Activated T-helper 2 cell treated with anti-CD3 and anti-CD28 coated beads, Interferon-gamma antibody, Interleukin-2, Interleukin-4, amounts not matched to agents 10 μg/mL and 5 μg/mL and 100 μg/mL, durations not matched to agents 14 hours and 24 hours and 36 hours (primary cell): ENCODE results near the gene PRRT1. TPM values are rescaled to one million over a fixed set of nuclear protein-coding genes. Genes with fewer than 3 reads are reported as not detected.
"Not testable (repeated sequence)": the region's sequence is repeated elsewhere in the genome, so short reads cannot be mapped to it uniquely, and the experiment has no call there.

Source experiments
- DNase-seq: peaks from one replicate; pipeline ENCODE4 v3.0.0; 2021; ENCODE audit warnings: low spot score
- H3K27ac Mint-ChIP-seq: one replicate; pipeline ENCODE4 v1.8.0; 2021; ENCODE audit warnings: mixed read lengths
- H3K27me3 Mint-ChIP-seq: one replicate; pipeline ENCODE4 v1.8.0; 2021; ENCODE audit warnings: low read depth, mixed read lengths
- H3K36me3 Mint-ChIP-seq: one replicate; pipeline ENCODE4 v1.8.0; 2021; ENCODE audit warnings: low read depth, mixed read lengths
- H3K4me1 Mint-ChIP-seq: one replicate; pipeline ENCODE4 v1.8.0; 2021; ENCODE audit warnings: low read depth, mixed read lengths
- H3K4me3 Mint-ChIP-seq: one replicate; pipeline ENCODE4 v1.8.0; 2021; ENCODE audit warnings: low read depth, mild to moderate bottlenecking, moderate library complexity, mixed read lengths
- H3K9me3 Mint-ChIP-seq: one replicate; pipeline ENCODE4 v1.8.0; 2021; ENCODE audit warnings: mixed read lengths
- intact Hi-C: fragments of 100-400 bp; cut with micrococcal nuclease; formaldehyde crosslinking; loops from one replicate; pipeline ENCODE4 v1.15.1; 2023
- total RNA-seq: library from RNA; stranded (reverse); gene quantifications from 2 replicates; pipeline ENCODE4 v1.2.3, GENCODE V29; 2022

The PRRT1 gene
- 0.27 TPM in 1 of 2 replicates, not detected in the other for total RNA-seq

DNA sequence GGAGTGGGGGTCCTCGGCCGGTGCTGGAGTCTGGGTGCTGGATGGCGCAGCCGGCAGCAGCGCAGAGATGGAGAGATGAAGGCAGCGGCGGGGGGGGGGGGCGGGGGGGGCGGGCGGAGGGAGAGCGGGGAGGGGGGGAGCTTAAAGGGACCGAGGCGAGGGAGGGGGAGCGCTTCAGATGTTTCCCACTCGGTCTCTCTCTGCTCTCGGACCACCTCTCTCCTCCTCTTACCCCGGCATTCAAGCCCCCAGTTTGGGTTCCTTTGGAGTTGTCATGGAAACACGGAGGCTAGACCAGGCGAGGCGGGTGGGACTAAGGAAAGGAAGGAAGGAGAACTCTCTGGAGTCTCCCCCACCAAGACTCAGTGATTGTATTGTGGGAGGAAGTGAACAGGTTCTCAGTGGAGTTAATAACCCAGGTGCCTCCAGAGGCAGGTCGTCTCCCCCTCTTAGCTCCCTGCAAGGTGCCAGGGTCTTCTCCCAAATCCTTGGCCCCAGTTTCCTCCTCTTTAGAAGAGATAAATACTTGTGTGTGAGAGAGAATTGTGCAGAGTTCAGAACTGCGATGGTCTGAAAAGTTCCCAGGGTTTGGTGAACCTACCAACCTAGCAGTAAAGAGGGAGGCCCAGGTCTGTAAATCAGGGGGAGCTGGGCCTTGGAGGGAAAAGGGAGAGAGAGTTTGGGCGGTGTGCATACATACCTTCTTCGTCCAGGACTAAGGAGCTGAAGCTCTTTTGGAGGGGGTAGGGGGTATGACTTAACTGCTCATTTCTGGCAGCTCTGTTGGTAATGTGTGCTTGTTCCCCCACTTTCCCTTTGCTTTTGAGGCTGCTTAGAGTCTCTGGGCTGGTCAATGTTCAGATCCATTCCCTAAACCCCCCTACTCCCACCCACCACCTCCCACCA, at the start of gene PRRT1:
PRRT1 (minus strand) TSS at position 77 of the 906 bp plus-strand sequence. CDS start 112 bp downstream, outside the sequence.
- H3K36me3 Mint-ChIP-seq, result no peaks in the 10 kb centered on the region
- peaks cover 44% of the 10 kb centered on the region for H3K27me3 Mint-ChIP-seq
- no peaks in the 10 kb centered on the region for H3K9me3 Mint-ChIP-seq
- peaks cover 26% of the 10 kb centered on the region for H3K4me1 Mint-ChIP-seq
- peak within 1 kb of the TSS; percentile 28 for H3K4me3 Mint-ChIP-seq
- H3K27ac Mint-ChIP-seq, result no peak within 1 kb of the TSS
- intact Hi-C loops, result loop anchor here (5.0 kb wide), 1 partner anchor 35 kb away; no protein-coding TSS in a partner anchor
- no peak for DNase-seq

DNA sequence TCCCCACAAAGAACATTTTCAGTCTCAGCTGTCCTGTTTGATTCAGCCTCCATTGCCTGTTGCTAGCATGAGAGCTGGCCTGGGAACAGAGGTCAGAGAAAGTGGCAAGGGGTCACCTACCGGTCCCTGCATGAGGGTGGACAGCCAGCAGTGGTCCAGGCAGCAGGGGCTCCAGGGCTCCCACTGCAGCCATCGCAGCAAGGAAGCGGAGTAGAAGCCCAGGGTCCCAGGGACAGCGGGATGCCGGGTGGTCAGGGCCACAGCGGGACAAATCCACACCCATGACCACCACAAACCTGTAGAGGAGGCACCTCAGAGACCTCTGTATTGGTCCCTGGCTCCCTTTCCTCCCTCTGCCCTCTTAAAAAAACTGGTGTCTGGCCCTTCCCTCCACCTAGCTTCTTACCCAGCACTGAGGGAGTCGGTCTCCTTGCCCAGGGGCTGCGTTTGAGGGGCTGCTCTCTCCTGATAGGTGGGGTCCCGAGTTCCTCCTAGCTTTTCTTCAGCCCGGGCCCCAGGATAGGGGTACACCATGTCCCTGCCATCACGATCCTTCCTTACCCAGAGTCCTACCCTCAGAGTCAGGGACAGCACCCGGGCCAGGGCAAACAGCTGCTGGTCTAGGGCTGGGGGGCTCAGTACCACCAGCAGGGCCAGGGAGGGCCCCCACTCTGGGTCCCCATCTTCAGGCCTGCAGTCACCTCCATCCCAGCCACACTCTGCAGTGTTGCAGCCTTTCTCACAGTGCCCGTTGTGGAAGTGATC, 49.2 kb upstream of the PRRT1 start:
- H3K4me1 Mint-ChIP-seq, result peaks cover 5% of the 10 kb centered on the region
- H3K9me3 Mint-ChIP-seq, result no peaks in the 10 kb centered on the region
- intact Hi-C loops, result no loop called here
- H3K36me3 Mint-ChIP-seq, result no peaks in the 10 kb centered on the region
- no peak overlapping the region for H3K27ac Mint-ChIP-seq
- H3K27me3 Mint-ChIP-seq, result peaks cover 10% of the 10 kb centered on the region
- H3K4me3 Mint-ChIP-seq, result no peak overlapping the region
- DNase-seq, result no peak

DNA sequence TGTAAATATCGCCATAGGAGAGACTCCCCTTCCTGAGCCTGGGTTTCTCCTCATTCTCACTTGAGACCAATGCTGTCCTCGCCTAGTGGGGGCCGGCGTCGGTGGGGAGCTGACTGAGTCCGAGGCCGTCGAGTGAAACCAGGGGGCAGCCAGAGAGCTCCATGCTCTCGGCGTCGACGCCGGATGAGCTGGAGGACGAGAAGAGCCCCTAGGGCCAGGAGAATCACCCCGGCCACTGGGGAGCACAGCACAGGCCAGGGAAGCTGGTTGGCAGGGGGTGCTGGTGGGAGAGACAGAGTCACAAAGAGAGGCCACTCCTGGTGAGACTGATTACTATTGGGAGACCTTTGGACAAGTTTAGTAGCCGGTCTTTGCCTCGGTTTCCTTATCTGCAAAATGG, 47.1 kb upstream of the PRRT1 start:
- H3K27me3 Mint-ChIP-seq, result no peaks in the 10 kb centered on the region
- H3K27ac Mint-ChIP-seq, result no peak overlapping the region
- no peak overlapping the region for H3K4me3 Mint-ChIP-seq
- no peaks in the 10 kb centered on the region for H3K9me3 Mint-ChIP-seq
- no peak for DNase-seq
- H3K4me1 Mint-ChIP-seq, result peaks cover 18% of the 10 kb centered on the region
- no peaks in the 10 kb centered on the region for H3K36me3 Mint-ChIP-seq
- intact Hi-C loops, result loop anchor here (5.0 to 10.0 kb wide), 2 partner anchors 636 to 1498 kb away; partner anchors contain the start of gene TAP2

- intact Hi-C loops, result loop anchor here (5.0 to 10.0 kb wide), 2 partner anchors 636 to 1499 kb away; partner anchors contain the start of gene TAP2
- H3K36me3 Mint-ChIP-seq, result no peaks in the 10 kb centered on the region
- no peak for DNase-seq
Observed at GRCh38 chr6:32198345-32198696, 46.6 kb upstream of the PRRT1 start.

GRCh38 chr6:32196682-32197616, 45.2 kb upstream of the PRRT1 start:
- Mint-ChIP-seq H3K36me3 (peaks cover 2% of the 10 kb centered on the region), H3K27ac (peak overlapping the region; percentile 99), H3K4me3 (peak overlapping the region; percentile 98), H3K4me1 (peaks cover 25% of the 10 kb centered on the region), H3K27me3 (no peaks in the 10 kb centered on the region), H3K9me3 (no peaks in the 10 kb centered on the region)
- intact Hi-C loops, result loop anchor here (5.0 to 10.0 kb wide), 2 partner anchors 638 to 1500 kb away; partner anchors contain the start of gene TAP2
- no peak for DNase-seq

More at GRCh38 chr6:32198345-32198696, 46.6 kb upstream of the PRRT1 start:
- H3K4me1 Mint-ChIP-seq, result peaks cover 24% of the 10 kb centered on the region
- H3K27me3 Mint-ChIP-seq, result no peaks in the 10 kb centered on the region
- no peak overlapping the region for H3K4me3 Mint-ChIP-seq
- no peak overlapping the region for H3K27ac Mint-ChIP-seq
- H3K9me3 Mint-ChIP-seq, result no peaks in the 10 kb centered on the region

DNA sequence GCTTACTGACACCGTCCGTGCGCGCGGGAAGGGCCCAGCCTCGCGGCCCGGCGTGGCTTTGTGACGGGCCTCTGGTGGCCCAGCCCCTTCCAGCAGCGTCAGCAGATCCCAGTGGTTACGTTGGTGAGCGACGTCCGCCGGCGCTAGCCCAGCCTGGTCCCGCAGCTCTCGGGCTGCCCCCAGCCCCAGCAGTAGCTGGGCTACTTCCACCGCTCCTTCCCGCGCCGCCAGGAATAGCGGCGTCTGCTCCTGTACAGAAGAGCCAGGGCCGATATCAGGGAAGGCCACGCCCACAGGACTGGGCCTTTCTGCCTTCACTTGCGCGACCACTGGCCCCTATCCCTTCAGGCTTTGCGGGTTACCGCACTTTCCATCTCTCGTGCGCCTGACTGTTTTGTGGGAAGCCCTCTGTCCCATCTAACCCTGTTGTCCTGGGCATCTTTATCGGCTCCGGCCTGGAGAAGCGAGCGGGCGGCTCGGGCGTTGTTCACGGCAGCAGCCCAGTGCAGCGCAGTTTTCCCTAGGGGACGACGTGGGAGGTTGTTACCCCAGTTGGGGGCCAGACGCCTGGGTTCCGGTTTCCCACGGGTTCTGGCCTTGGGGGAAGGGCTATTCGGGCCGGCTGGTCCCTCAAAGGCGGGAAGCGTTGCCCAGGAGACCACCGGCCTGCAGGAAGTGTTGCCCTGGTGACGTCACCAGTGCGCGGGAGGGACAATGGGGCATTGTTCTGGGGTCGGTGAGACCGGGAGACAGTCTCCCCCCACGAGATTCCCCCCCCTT, 44.4 kb upstream of the PRRT1 start:
- H3K36me3 Mint-ChIP-seq, result peaks cover 10% of the 10 kb centered on the region
- peak overlapping the region; percentile 99 for H3K27ac Mint-ChIP-seq
- peak overlapping the region; percentile 98 for H3K4me3 Mint-ChIP-seq
- DNase-seq, result peak; percentile 46
- no peaks in the 10 kb centered on the region for H3K9me3 Mint-ChIP-seq
- H3K4me1 Mint-ChIP-seq, result peaks cover 31% of the 10 kb centered on the region
- intact Hi-C loops, result loop anchor here (1.0 to 10.0 kb wide), 5 partner anchors 18 to 1501 kb away; partner anchors contain the start of genes ATF6B, RNF5 and TAP2
- no peaks in the 10 kb centered on the region for H3K27me3 Mint-ChIP-seq

DNA sequence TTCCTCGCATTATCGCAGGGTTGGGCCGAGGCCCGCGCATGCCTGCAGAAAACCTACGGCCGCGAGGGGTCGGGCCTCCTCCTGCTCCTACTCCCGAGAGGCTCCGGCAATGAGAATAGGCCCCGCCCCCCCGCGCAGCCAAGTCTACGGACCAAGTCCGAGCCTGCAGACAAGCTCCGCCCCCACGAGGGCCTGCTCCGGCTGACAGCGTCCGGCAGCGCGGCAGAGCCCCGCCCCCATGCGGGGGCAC, 43.8 kb upstream of the PRRT1 start:
- peak overlapping the region; percentile 99 for H3K27ac Mint-ChIP-seq
- H3K9me3 Mint-ChIP-seq, result no peaks in the 10 kb centered on the region
- peak; percentile 100 for DNase-seq
- peaks cover 13% of the 10 kb centered on the region for H3K36me3 Mint-ChIP-seq
- peaks cover 33% of the 10 kb centered on the region for H3K4me1 Mint-ChIP-seq
- peak overlapping the region; percentile 98 for H3K4me3 Mint-ChIP-seq
- intact Hi-C loops, result loop anchor here (1.0 to 10.0 kb wide), 5 partner anchors 17 to 1502 kb away; partner anchors contain the start of genes ATF6B, RNF5 and TAP2
- no peaks in the 10 kb centered on the region for H3K27me3 Mint-ChIP-seq

- H3K4me3 Mint-ChIP-seq, result peak overlapping the region; percentile 98
- peak; percentile 40 for DNase-seq
Observed at GRCh38 chr6:32194825-32195651, 43.3 kb upstream of the PRRT1 start.

DNA sequence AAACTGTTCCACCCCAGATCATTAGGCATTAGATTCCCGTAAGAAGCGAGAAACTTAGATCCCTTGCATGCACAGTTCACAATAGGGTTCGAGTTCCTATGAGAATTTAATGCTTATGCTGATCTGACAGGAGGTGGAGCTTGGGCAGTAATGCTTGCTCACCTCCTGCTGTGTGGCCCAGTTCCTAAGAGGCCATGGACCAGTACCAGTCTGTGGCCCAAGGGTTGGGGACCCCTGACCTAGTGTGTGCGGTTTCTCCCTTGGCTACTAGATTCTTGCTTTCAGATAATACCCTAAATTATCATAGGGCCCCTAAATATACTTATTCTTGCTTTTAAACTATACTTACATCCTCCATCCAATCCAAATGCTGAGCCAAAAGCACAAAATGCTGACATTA, 42.6 kb upstream of the PRRT1 start:
- Mint-ChIP-seq H3K4me3 (peak overlapping the region; percentile 98), H3K27me3 (no peaks in the 10 kb centered on the region), H3K27ac (peak overlapping the region; percentile 99), H3K36me3 (peaks cover 19% of the 10 kb centered on the region), H3K9me3 (no peaks in the 10 kb centered on the region), H3K4me1 (peaks cover 33% of the 10 kb centered on the region)
- no peak for DNase-seq
- intact Hi-C loops, result loop anchor here (2.0 to 10.0 kb wide), 3 partner anchors 640 to 1008 kb away; partner anchors contain the start of genes HSD17B8, RXRB, SLC39A7 and TAP2

More at GRCh38 chr6:32194825-32195651, 43.3 kb upstream of the PRRT1 start:
- Mint-ChIP-seq H3K36me3 (peaks cover 18% of the 10 kb centered on the region), H3K9me3 (no peaks in the 10 kb centered on the region), H3K4me1 (peaks cover 33% of the 10 kb centered on the region), H3K27me3 (no peaks in the 10 kb centered on the region), H3K27ac (peak overlapping the region; percentile 99)
- intact Hi-C loops, result loop anchor here (1.0 to 10.0 kb wide), 6 partner anchors 17 to 1502 kb away; partner anchors contain the start of genes ATF6B, HSD17B8, RNF5 and RXRB

GRCh38 chr6:32193096-32193495, 41.4 kb upstream of the PRRT1 start:
- H3K9me3 Mint-ChIP-seq, DNase-seq, H3K27me3 Mint-ChIP-seq: not testable (repeated sequence)
- Mint-ChIP-seq H3K4me3 (peak overlapping the region; percentile 97), H3K36me3 (peaks cover 32% of the 10 kb centered on the region), H3K27ac (peak overlapping the region; percentile 95), H3K4me1 (peaks cover 45% of the 10 kb centered on the region)
- intact Hi-C loops, result loop anchor here (5.0 to 10.0 kb wide), 2 partner anchors 642 to 1009 kb away; partner anchors contain the start of genes HSD17B8, RXRB, SLC39A7 and TAP2
